Neural cell (in vitro differentiated cells): ENCODE data around the gene CPNE5. TPM values are rescaled to one million over a fixed set of nuclear protein-coding genes. Genes with fewer than 3 reads are reported as not detected.

Source experiments
- H2AFZ ChIP-seq: fragments of 200-600, 300-800 bp; sonication (generic), shearing (Covaris generic); 2 replicates; pipeline ENCODE4 v1.6.0; 2014; ENCODE audit warnings: low read depth, mild to moderate bottlenecking, antibody characterized with exemption, low read length, moderate library complexity
- H3F3A ChIP-seq: fragments of 200-600 bp; shearing (Covaris generic); 2 replicates; pipeline ENCODE4 v1.6.1; 2016; ENCODE audit warnings: mild to moderate bottlenecking, moderate library complexity, mixed read lengths, antibody characterized with exemption, low read length; ENCODE audit not compliant: insufficient read depth, poor library complexity, severe bottlenecking
- H3K27ac ChIP-seq: fragments of 200-600, 300-800 bp; sonication (generic), shearing (Covaris generic); 2 replicates; pipeline ENCODE4 v1.5.1; 2014; ENCODE audit warnings: mild to moderate bottlenecking, low read length, moderate library complexity
- H3K27me3 ChIP-seq: fragments of 300-800, 200-600 bp; sonication (generic), shearing (Covaris generic); 2 replicates; pipeline ENCODE4 v1.6.0; 2014; ENCODE audit warnings: mild to moderate bottlenecking, low read depth, low read length, moderate library complexity; ENCODE audit not compliant: insufficient read depth
- H3K36me3 ChIP-seq: fragments of 300-800, 200-600 bp; sonication (generic), shearing (Covaris generic); 2 replicates; pipeline ENCODE4 v1.5.1; 2014; ENCODE audit warnings: mild to moderate bottlenecking, antibody characterized with exemption, low read length, moderate library complexity; ENCODE audit not compliant: insufficient read depth
- H3K4me2 ChIP-seq: fragments of 300-800, 200-600 bp; sonication (generic), shearing (Covaris generic); 2 replicates; pipeline ENCODE4 v1.6.0; 2014; ENCODE audit warnings: mild to moderate bottlenecking, low read length
- H3K4me3 ChIP-seq: fragments of 300-800, 200-600 bp; sonication (generic), shearing (Covaris generic); 2 replicates; pipeline ENCODE4 v1.5.1; 2014; ENCODE audit warnings: mild to moderate bottlenecking, low read length, moderate library complexity
- H3K79me2 ChIP-seq: fragments of 200-600 bp; shearing (Covaris generic); replicated peaks from 2 replicates; pipeline ENCODE4 v1.6.0; 2014; ENCODE audit warnings: mild to moderate bottlenecking, low read length, moderate library complexity; ENCODE audit not compliant: insufficient read depth
- H3K9ac ChIP-seq: fragments of 300-800, 200-600 bp; sonication (generic), shearing (Covaris generic); 2 replicates; pipeline ENCODE4 v1.6.1; 2016; ENCODE audit warnings: mild to moderate bottlenecking, low read length, mixed read lengths
- H3K9me2 ChIP-seq: fragments of 200-600 bp; shearing (Covaris generic); 2 replicates; pipeline ENCODE4 v1.6.1; 2016; ENCODE audit warnings: mild to moderate bottlenecking, low read length, mixed read lengths; ENCODE audit not compliant: insufficient read depth
- H3K9me3 ChIP-seq: fragments of 200-600, 300-800 bp; sonication (generic), shearing (Covaris generic); 2 replicates; pipeline ENCODE4 v1.6.1; 2016; ENCODE audit warnings: mild to moderate bottlenecking, mixed run types, low read length, moderate library complexity, mixed read lengths
- H4K20me1 ChIP-seq: fragments of 200-600 bp; shearing (Covaris generic); 2 replicates; pipeline ENCODE4 v1.6.1; 2016; ENCODE audit warnings: mild to moderate bottlenecking, mixed run types; ENCODE audit not compliant: insufficient read depth
- EP300 ChIP-seq: fragments of 450-650 bp; conservative IDR thresholded peaks from 2 replicates; pipeline ENCODE4 v1.6.1; 2014; ENCODE audit warnings: antibody characterized with exemption, mild to moderate bottlenecking, moderate library complexity; ENCODE audit not compliant: poor library complexity, severe bottlenecking
- EZH2 ChIP-seq: fragments of 200-600, 300-800 bp; shearing (Covaris generic), sonication (generic); IDR thresholded peaks from 2 replicates; pipeline ENCODE4 v1.6.1; 2014; ENCODE audit warnings: antibody characterized with exemption, low read length, borderline replicate concordance, mild to moderate bottlenecking; ENCODE audit not compliant: insufficient read depth, poor library complexity, severe bottlenecking
- MXI1 ChIP-seq: fragments of 450-650 bp; conservative IDR thresholded peaks from 2 replicates; pipeline ENCODE4 v1.6.1; 2014; ENCODE audit warnings: antibody characterized with exemption, mild to moderate bottlenecking; ENCODE audit not compliant: poor library complexity, severe bottlenecking
- POLR2AphosphoS5 ChIP-seq: IDR thresholded peaks from 2 replicates; pipeline ENCODE4 v1.6.1; 2012
- RAD21 ChIP-seq: fragments of 450-650 bp; conservative IDR thresholded peaks from 2 replicates; pipeline ENCODE4 v1.6.1; 2014; ENCODE audit warnings: antibody characterized with exemption, mild to moderate bottlenecking, moderate library complexity
- SMC3 ChIP-seq: fragments of 450-650 bp; conservative IDR thresholded peaks from 2 replicates; pipeline ENCODE4 v1.6.1; 2014; ENCODE audit warnings: antibody characterized with exemption, mild to moderate bottlenecking, moderate library complexity; ENCODE audit not compliant: poor library complexity
- TAF1 ChIP-seq: IDR thresholded peaks from 2 replicates; pipeline ENCODE4 v1.6.1; 2012; ENCODE audit warnings: low read depth
- polyA plus RNA-seq: library from polyadenylated mRNA; depleted of rRNA; stranded (reverse); fragments of >200 nt; gene quantifications from 2 replicates; pipeline ENCODE4 v1.2.3, GENCODE V29; 2014
- TF ChIP-seq, protein P1 (sequence below): IDR thresholded peaks from 2 replicates; pipeline ENCODE4 v1.6.1; 2012; ENCODE audit warnings: borderline replicate concordance
- TF ChIP-seq, protein P2 (sequence below): fragments of 450-650 bp; IDR thresholded peaks from 2 replicates; pipeline ENCODE4 v1.5.1; 2014; ENCODE audit warnings: antibody characterized with exemption, mild to moderate bottlenecking, moderate library complexity; ENCODE audit not compliant: poor library complexity, severe bottlenecking

Gene CPNE5
- polyA plus RNA-seq, 1 donor from 2014 or later: 8.7 TPM

DNA sequence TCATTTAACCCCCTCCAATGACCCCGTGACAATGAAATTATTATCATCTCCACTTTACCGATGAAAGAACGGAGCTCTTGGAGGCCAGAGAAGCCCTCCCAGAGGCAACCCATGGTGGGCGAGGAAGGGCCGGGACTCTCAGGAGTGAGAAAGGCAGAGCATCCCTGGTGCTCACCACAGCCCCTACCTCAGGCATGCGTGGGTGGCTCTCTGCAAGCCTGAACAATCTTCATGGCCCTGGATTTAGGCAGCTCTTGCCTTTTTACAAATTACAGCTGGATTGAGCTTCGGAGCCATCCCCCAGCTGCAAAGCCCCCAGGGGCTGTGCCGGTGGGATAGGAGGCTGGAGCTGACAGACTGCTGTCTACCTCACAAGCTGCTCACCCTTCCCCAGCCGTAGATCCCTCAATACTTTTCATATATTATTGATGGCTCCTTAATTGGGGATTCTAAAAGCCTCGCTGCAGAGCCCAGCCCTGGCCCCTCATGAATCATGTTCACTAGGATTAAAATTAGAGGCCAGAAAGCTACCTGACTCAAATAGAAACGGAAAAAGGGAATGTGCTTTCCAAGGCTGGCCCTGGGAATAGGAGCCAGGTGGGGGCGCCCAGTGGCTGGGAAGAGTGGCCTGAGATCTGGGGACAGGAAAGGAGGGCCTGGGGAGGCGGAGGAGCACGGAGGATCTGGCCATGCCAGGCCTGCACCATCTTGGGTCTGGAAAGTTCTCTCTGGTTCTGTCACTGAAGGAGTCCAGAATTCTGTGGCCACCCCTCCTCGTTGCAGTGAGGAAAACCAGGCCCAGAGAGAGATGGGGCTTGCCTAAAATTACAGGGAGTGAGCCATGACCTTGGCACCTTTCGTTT lies 29.1 kb downstream of the CPNE5 start:
- H3K27ac ChIP-seq: no peak overlapping the region
- H3K9me2 ChIP-seq: no peaks in the 10 kb centered on the region
- H3K27me3 ChIP-seq: no peaks in the 10 kb centered on the region
- no peak overlapping the region for H3K4me2 ChIP-seq
- no peaks in the 10 kb centered on the region for H4K20me1 ChIP-seq
- H3F3A ChIP-seq: no peaks in the 10 kb centered on the region
- TF ChIP-seq, protein P1, sequence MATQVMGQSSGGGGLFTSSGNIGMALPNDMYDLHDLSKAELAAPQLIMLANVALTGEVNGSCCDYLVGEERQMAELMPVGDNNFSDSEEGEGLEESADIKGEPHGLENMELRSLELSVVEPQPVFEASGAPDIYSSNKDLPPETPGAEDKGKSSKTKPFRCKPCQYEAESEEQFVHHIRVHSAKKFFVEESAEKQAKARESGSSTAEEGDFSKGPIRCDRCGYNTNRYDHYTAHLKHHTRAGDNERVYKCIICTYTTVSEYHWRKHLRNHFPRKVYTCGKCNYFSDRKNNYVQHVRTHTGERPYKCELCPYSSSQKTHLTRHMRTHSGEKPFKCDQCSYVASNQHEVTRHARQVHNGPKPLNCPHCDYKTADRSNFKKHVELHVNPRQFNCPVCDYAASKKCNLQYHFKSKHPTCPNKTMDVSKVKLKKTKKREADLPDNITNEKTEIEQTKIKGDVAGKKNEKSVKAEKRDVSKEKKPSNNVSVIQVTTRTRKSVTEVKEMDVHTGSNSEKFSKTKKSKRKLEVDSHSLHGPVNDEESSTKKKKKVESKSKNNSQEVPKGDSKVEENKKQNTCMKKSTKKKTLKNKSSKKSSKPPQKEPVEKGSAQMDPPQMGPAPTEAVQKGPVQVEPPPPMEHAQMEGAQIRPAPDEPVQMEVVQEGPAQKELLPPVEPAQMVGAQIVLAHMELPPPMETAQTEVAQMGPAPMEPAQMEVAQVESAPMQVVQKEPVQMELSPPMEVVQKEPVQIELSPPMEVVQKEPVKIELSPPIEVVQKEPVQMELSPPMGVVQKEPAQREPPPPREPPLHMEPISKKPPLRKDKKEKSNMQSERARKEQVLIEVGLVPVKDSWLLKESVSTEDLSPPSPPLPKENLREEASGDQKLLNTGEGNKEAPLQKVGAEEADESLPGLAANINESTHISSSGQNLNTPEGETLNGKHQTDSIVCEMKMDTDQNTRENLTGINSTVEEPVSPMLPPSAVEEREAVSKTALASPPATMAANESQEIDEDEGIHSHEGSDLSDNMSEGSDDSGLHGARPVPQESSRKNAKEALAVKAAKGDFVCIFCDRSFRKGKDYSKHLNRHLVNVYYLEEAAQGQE: no peak
- TF ChIP-seq, protein P2, sequence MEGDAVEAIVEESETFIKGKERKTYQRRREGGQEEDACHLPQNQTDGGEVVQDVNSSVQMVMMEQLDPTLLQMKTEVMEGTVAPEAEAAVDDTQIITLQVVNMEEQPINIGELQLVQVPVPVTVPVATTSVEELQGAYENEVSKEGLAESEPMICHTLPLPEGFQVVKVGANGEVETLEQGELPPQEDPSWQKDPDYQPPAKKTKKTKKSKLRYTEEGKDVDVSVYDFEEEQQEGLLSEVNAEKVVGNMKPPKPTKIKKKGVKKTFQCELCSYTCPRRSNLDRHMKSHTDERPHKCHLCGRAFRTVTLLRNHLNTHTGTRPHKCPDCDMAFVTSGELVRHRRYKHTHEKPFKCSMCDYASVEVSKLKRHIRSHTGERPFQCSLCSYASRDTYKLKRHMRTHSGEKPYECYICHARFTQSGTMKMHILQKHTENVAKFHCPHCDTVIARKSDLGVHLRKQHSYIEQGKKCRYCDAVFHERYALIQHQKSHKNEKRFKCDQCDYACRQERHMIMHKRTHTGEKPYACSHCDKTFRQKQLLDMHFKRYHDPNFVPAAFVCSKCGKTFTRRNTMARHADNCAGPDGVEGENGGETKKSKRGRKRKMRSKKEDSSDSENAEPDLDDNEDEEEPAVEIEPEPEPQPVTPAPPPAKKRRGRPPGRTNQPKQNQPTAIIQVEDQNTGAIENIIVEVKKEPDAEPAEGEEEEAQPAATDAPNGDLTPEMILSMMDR: no peak
- TF ChIP-seq EZH2: no peak
- TF ChIP-seq RAD21: no peak
- no peak for TF ChIP-seq SMC3
- TF ChIP-seq EP300: no peak
- no peak for TF ChIP-seq POLR2AphosphoS5
- TF ChIP-seq TAF1: no peak
- TF ChIP-seq MXI1: no peak
- no peak overlapping the region for H3K9ac ChIP-seq
- H3K79me2 ChIP-seq: no peaks in the 10 kb centered on the region
- H3K36me3 ChIP-seq: no peaks in the 10 kb centered on the region
- no peak overlapping the region for H3K4me3 ChIP-seq
- H2AFZ ChIP-seq: no peak overlapping the region
- no peaks in the 10 kb centered on the region for H3K9me3 ChIP-seq

DNA sequence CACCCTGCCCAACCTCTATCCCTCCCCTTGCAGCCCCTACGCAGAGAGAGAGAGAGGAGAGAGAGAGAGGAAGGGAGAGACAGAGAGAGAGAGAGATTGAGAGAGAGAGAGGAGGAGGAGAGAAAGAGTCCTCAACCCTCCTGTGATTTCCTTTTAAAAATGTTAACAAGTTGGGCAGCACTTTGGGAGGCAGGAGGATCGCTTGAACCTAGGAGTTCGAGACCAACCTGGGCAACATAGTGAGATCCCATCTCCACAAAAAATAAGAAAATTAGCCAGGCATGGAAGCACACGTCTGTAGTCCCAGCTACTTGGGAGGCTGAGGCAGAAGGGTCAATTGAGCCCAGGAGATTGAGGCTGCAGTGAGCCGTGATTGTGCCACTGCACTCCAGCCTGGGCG lies 30.1 kb downstream of the CPNE5 start:
- H3K9ac ChIP-seq: no peak overlapping the region
- no peaks in the 10 kb centered on the region for H3K9me3 ChIP-seq
- no peaks in the 10 kb centered on the region for H3F3A ChIP-seq
- H4K20me1 ChIP-seq: no peaks in the 10 kb centered on the region
- H3K27ac ChIP-seq: no peak overlapping the region
- H3K4me2 ChIP-seq: no peak overlapping the region
- no peak for TF ChIP-seq MXI1
- TF ChIP-seq SMC3: no peak
- TF ChIP-seq, protein P2: no peak
- TF ChIP-seq EP300: no peak
- TF ChIP-seq, protein P1: no peak
- H2AFZ ChIP-seq: no peak overlapping the region
- H3K9me2 ChIP-seq: no peaks in the 10 kb centered on the region
- H3K79me2 ChIP-seq: no peaks in the 10 kb centered on the region
- no peak overlapping the region for H3K4me3 ChIP-seq
- H3K36me3 ChIP-seq: no peaks in the 10 kb centered on the region
- H3K27me3 ChIP-seq: no peaks in the 10 kb centered on the region
